Ovary (tissue), 9 donors: ENCODE measurements around the gene GDF11. TPM values are rescaled to one million over a fixed set of nuclear protein-coding genes. Genes with fewer than 3 reads are reported as not detected.

ENCODE experiments used
- DNase-seq, 5 donors: peaks; one replicate each; pipeline ENCODE4 v3.0.0-alpha.2; 2019 to 2020
- H3K27ac ChIP-seq, 2 donors: fragments of 200-600 bp; one replicate each; pipeline versions ENCODE4 v1.5.1 to v1.8.0; 2019 to 2022
- H3K27me3 ChIP-seq: fragments of 200-600 bp; one replicate; pipeline ENCODE4 v1.8.0; 2022
- H3K36me3 ChIP-seq: fragments of 200-600 bp; sonication (generic); one replicate; pipeline ENCODE4 v1.5.1; 2019
- H3K4me1 ChIP-seq: one replicate; pipeline ENCODE4 v1.8.1; 2013; ENCODE audit warnings: mild to moderate bottlenecking, moderate library complexity; ENCODE audit not compliant: insufficient read depth
- H3K4me3 ChIP-seq: fragments of 200-600 bp; sonication (generic); one replicate; pipeline ENCODE4 v1.5.1; 2017
- H3K9me3 ChIP-seq, 2 donors: fragments of 200-600 bp in 1 of 2; sonication (generic) in 1 of 2; one replicate each; pipeline versions ENCODE4 v1.5.1 to v1.8.1; 2013 to 2019; ENCODE audit warnings: mild to moderate bottlenecking in 1 of 2, moderate library complexity in 1 of 2
- EP300 ChIP-seq: sonication (generic); formaldehyde crosslinking; IDR thresholded peaks from one replicate; pipeline ENCODE4 v1.6.1; 2017; ENCODE audit warnings: antibody characterized with exemption
- POLR2A ChIP-seq: fragments of 450-650 bp; IDR thresholded peaks from one replicate; pipeline ENCODE4 v1.6.1; 2017; ENCODE audit warnings: antibody characterized with exemption, mild to moderate bottlenecking, moderate library complexity
- WGBS, 3 donors: extraction: QIAGEN DNeasy Blood & Tissue Kit in 1 of 3; methylation state at CpG; one replicate each; pipeline versions ENCODE4 v1.1.5 to v1.1.7; 2013 to 2017; 5-methylcytosine and 5-hydroxymethylcytosine counted together
- intact Hi-C, 4 donors: fragments of 100-400 bp; cut with DNase I; formaldehyde crosslinking; loops; one replicate each; pipeline versions ENCODE4 v1.11.0 to v1.15.1; 2022 to 2023
- polyA plus RNA-seq, 2 donors: library from polyadenylated mRNA; stranded (reverse); fragments of 200-250 nt in 1 of 2; fragments of 350-450 nt in 1 of 2; fragmentation: Illumina TruSeq in 1 of 2; extraction: RNeasy Lipid Tissue Mini Kit (QIAGEN cat#74804) in 1 of 2; gene quantifications; one replicate each; pipeline ENCODE4 v1.2.3, GENCODE V29; 2013 to 2014
- total RNA-seq, 7 donors: library from RNA; depleted of rRNA in 2 of 7; stranded (reverse); fragments of >200 nt in 2 of 7; fragmentation: NEBNext Ultra II Directional in 3 of 7; extraction: Animal tissue kit (Norgen Biotek cat#: 25700) in 3 of 7; gene quantifications; one replicate each; pipeline versions ENCODE4 v1.1.0 to v1.2.4, GENCODE V29; 2016 to 2023
- TF ChIP-seq, protein P1 (sequence below), 3 donors: fragments of 450-650 bp in 2 of 3; fragments of 200-600 bp in 1 of 3; IDR thresholded peaks; one replicate each; pipeline versions ENCODE4 v1.5.1 to v1.8.0; 2016 to 2022; ENCODE audit warnings: antibody characterized with exemption in 3 of 3, mild to moderate bottlenecking in 1 of 3
- donor health status: DM: no; HTN: no; CAD: no; lungs with moderate emphysema.
- donor health status: DM: no; HTN: no; CAD: no.
- donor health status: Bipolar disorder and iron deficiency.
- donor health status: DM: yes; HTN: yes; CAD: no.
- donor health status: DM: no; HTN: no; CAD: no.
- donor health status: DM: yes; HTN: yes; CAD: no.

Gene GDF11
- total and polyA plus RNA-seq, 9 donors, result 2.2 to 27.7 (median 9.8) TPM

GRCh38 chr12:55760663-55761062 is 17.7 kb downstream of the GDF11 start:
- no peaks in the 10 kb centered on the region for H3K27me3 ChIP-seq
- no peaks in the 10 kb centered on the region for H3K36me3 ChIP-seq
- no peak for TF ChIP-seq EP300
- no peak for TF ChIP-seq POLR2A
- TF ChIP-seq, protein P1, sequence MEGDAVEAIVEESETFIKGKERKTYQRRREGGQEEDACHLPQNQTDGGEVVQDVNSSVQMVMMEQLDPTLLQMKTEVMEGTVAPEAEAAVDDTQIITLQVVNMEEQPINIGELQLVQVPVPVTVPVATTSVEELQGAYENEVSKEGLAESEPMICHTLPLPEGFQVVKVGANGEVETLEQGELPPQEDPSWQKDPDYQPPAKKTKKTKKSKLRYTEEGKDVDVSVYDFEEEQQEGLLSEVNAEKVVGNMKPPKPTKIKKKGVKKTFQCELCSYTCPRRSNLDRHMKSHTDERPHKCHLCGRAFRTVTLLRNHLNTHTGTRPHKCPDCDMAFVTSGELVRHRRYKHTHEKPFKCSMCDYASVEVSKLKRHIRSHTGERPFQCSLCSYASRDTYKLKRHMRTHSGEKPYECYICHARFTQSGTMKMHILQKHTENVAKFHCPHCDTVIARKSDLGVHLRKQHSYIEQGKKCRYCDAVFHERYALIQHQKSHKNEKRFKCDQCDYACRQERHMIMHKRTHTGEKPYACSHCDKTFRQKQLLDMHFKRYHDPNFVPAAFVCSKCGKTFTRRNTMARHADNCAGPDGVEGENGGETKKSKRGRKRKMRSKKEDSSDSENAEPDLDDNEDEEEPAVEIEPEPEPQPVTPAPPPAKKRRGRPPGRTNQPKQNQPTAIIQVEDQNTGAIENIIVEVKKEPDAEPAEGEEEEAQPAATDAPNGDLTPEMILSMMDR (IDR thresholded peaks at IDR 0.05), result no peak
- no peak overlapping the region for H3K27ac ChIP-seq
- H3K4me3 ChIP-seq, result no peak overlapping the region
- intact Hi-C loops, result no loop called here
- no peaks in the 10 kb centered on the region for H3K4me1 ChIP-seq
- no peaks in the 10 kb centered on the region for H3K9me3 ChIP-seq
- 93 to 97% (median 95%) methylated on average over 6 of the region's 6 CpGs for WGBS, 3 donors
- no peak for DNase-seq

DNA sequence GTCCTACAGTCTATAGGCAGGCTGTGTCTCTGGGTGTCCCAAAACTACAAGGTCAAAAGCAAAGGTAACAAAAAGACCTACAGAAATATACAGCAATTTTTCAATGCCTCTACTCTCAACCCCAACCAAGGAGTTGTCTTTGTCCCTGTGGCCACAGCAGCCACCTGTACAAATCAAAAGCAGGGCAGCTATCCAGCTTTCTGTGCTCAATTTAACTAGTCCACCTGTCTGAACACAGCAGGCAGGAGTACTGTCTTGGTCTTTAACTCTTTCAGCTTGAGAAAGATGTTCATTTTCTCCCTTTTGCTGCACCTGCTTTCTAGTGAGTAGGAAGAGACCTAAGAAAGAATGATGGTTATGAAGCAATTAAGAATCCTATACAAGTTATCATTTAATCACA is 19.7 kb downstream of the GDF11 start:
- TF ChIP-seq, protein P1 (IDR thresholded peaks at IDR 0.05), result no peak
- H3K4me1 ChIP-seq, result no peaks in the 10 kb centered on the region
- H3K4me3 ChIP-seq, result no peak overlapping the region
- H3K9me3 ChIP-seq, result no peaks in the 10 kb centered on the region
- no peak overlapping the region for H3K27ac ChIP-seq
- H3K36me3 ChIP-seq, result no peaks in the 10 kb centered on the region
- no peaks in the 10 kb centered on the region for H3K27me3 ChIP-seq
- no peak for DNase-seq
- intact Hi-C loops, result no loop called here

- intact Hi-C loops, result no loop called here
- Histone ChIP-seq H3K4me1 (no peaks in the 10 kb centered on the region), H3K9me3 (no peaks in the 10 kb centered on the region), H3K4me3 (no peak overlapping the region), H3K36me3 (no peaks in the 10 kb centered on the region), H3K27me3 (no peaks in the 10 kb centered on the region), H3K27ac (no peak overlapping the region)
- WGBS, 3 donors, result 66 to 72% (median 70%) methylated on average over 5 of the region's 5 CpGs
- no peak for DNase-seq
- no peak for TF ChIP-seq POLR2A
- TF ChIP-seq, protein P1 (IDR thresholded peaks at IDR 0.05), result no peak
- TF ChIP-seq EP300, result no peak
Observed at GRCh38 chr12:55765736-55766290, 22.9 kb downstream of the GDF11 start.

GRCh38 chr12:55767156-55767555 is 24.2 kb downstream of the GDF11 start:
- TF ChIP-seq, protein P1 (IDR thresholded peaks at IDR 0.05), result no peak
- TF ChIP-seq POLR2A, result no peak
- no peak for TF ChIP-seq EP300
- Histone ChIP-seq H3K27ac (no peak overlapping the region), H3K4me3 (no peak overlapping the region), H3K36me3 (no peaks in the 10 kb centered on the region), H3K27me3 (no peaks in the 10 kb centered on the region), H3K9me3 (no peaks in the 10 kb centered on the region), H3K4me1 (no peaks in the 10 kb centered on the region)
- intact Hi-C loops, result no loop called here
- no peak for DNase-seq
- 93 to 98% (median 94%) methylated on average over 4 of the region's 4 CpGs for WGBS, 3 donors
